Hematopoietic multipotent progenitor cell treated with erythropoietin and hydrocortisone succinate and interleukin-3 and kit ligand, for 15 days (in vitro differentiated cells): Measurements from ENCODE around the gene BPIFA2.
"Not testable (repeated sequence)": the region's sequence is repeated elsewhere in the genome, so short reads cannot be mapped to it uniquely, and the experiment has no call there.

Source experiments
- DNase-seq: peaks from one replicate; pipeline ENCODE4 v3.0.0-alpha.2; 2015; ENCODE audit warnings: low spot score

BPIFA2 gene

GRCh38 chr20:33160681-33161080 lies 7.3 kb upstream of the BPIFA2 start:
- no peak for DNase-seq

- DNase-seq = no peak
Measured at GRCh38 chr20:33162313-33162712, 5.6 kb upstream of the BPIFA2 start.

GRCh38 chr20:33162753-33163152 lies 5.2 kb upstream of the BPIFA2 start:
- no peak for DNase-seq

- no peak for DNase-seq
Measured at GRCh38 chr20:33163856-33164762, 3.9 kb upstream of the BPIFA2 start.

- DNase-seq = no peak
Measured at GRCh38 chr20:33164763-33165095, 3.2 kb upstream of the BPIFA2 start.

GRCh38 chr20:33165416-33166055 lies 2.4 kb upstream of the BPIFA2 start:
- no peak for DNase-seq

- no peak for DNase-seq
Measured at GRCh38 chr20:33166533-33167113, 1.3 kb upstream of the BPIFA2 start.

GRCh38 chr20:33169176-33169794 lies 1.3 kb downstream of the BPIFA2 start:
- peak; percentile 18 for DNase-seq

GRCh38 chr20:33172781-33173180 lies 4.8 kb downstream of the BPIFA2 start:
- no peak for DNase-seq

- no peak for DNase-seq
Measured at GRCh38 chr20:33175123-33175522, 7.2 kb downstream of the BPIFA2 start.

- no peak for DNase-seq
Measured at GRCh38 chr20:33176101-33176500, 8.1 kb downstream of the BPIFA2 start.

- no peak for DNase-seq
Measured at GRCh38 chr20:33177866-33178265, 9.9 kb downstream of the BPIFA2 start.

GRCh38 chr20:33178726-33179125 lies 10.8 kb downstream of the BPIFA2 start:
- DNase-seq = no peak

- no peak for DNase-seq
Measured at GRCh38 chr20:33180169-33180568, 12.2 kb downstream of the BPIFA2 start.

GRCh38 chr20:33181482-33182093 lies 13.6 kb downstream of the BPIFA2 start:
- no peak for DNase-seq

GRCh38 chr20:33183312-33183711 lies 15.4 kb downstream of the BPIFA2 start:
- DNase-seq = no peak

GRCh38 chr20:33185031-33185590 lies 17.2 kb downstream of the BPIFA2 start:
- not testable (repeated sequence) for DNase-seq

- no peak for DNase-seq
Measured at GRCh38 chr20:33187491-33187890, 19.5 kb downstream of the BPIFA2 start.

GRCh38 chr20:33188421-33188820 lies 20.5 kb downstream of the BPIFA2 start:
- no peak for DNase-seq

GRCh38 chr20:33191484-33191883 lies 23.5 kb downstream of the BPIFA2 start:
- no peak for DNase-seq

GRCh38 chr20:33191955-33192354 lies 24.0 kb downstream of the BPIFA2 start:
- DNase-seq = no peak

- no peak for DNase-seq
Measured at GRCh38 chr20:33192912-33193501, 25.0 kb downstream of the BPIFA2 start.
